HepG2 (cell line): Measurements from ENCODE around the gene ZNF440. TPM values are rescaled to one million over a fixed set of nuclear protein-coding genes. Genes with fewer than 3 reads are reported as not detected.

Experiments
- AHR ChIP-seq: IDR thresholded peaks from 2 replicates; pipeline ENCODE4 v1.6.1; 2018; ENCODE audit warnings: missing genetic modification reagents, missing compliant biosample characterization
- CHD4 ChIP-seq: fragments of 200-600 bp; sonication (generic); IDR thresholded peaks from 2 replicates; pipeline ENCODE4 v1.7.0; 2017; ENCODE audit warnings: mild to moderate bottlenecking, low read length, borderline replicate concordance
- CREB1 ChIP-seq, 2 experiments: fragments of 450-650 bp in 1 of 2; IDR thresholded peaks; 2 replicates each; pipeline ENCODE4 v1.6.1; 2016 to 2017; ENCODE audit warnings: control low read depth in 1 of 2, mild to moderate bottlenecking in 1 of 2, missing compliant biosample characterization in 1 of 2, missing genetic modification characterization in 1 of 2
- FOSL2 ChIP-seq: sonication (generic); formaldehyde crosslinking; IDR thresholded peaks from 2 replicates; pipeline ENCODE4 v1.4.0; 2020; ENCODE audit warnings: missing genetic modification reagents
- HDAC1 ChIP-seq: sonication (generic); formaldehyde crosslinking; IDR thresholded peaks from 2 replicates; pipeline ENCODE4 v1.5.1; 2020; ENCODE audit warnings: mild to moderate bottlenecking, missing genetic modification reagents
- HNF4G ChIP-seq, 2 experiments: sonication (generic) in 1 of 2; formaldehyde crosslinking in 1 of 2; IDR thresholded peaks; 2 replicates each; pipeline versions ENCODE4 v1.4.0 to v1.6.1; 2011 to 2020; ENCODE audit warnings: borderline replicate concordance in 2 of 2, low read depth in 2 of 2, mild to moderate bottlenecking in 2 of 2, low read length in 1 of 2, missing genetic modification reagents in 1 of 2, moderate library complexity in 1 of 2
- JUND ChIP-seq: sonication (generic); formaldehyde crosslinking; IDR thresholded peaks from 2 replicates; pipeline ENCODE4 v1.8.0; 2022; ENCODE audit warnings: mild to moderate bottlenecking, missing genetic modification reagents
- RARA ChIP-seq: IDR thresholded peaks from 2 replicates; pipeline ENCODE4 v1.6.1; 2016; ENCODE audit warnings: missing genetic modification reagents, missing compliant biosample characterization
- RBM39 ChIP-seq: fragments of 200-400 bp; formaldehyde crosslinking; IDR thresholded peaks from one replicate; pipeline ENCODE4 v1.6.1; 2018; ENCODE audit warnings: antibody characterized with exemption, mild to moderate bottlenecking, low read depth, low read length; ENCODE audit not compliant: poor library complexity, severe bottlenecking
- SOX13 ChIP-seq, 3 experiments: fragments of 450-650 bp in 1 of 3; sonication (generic) in 1 of 3; formaldehyde crosslinking in 1 of 3; IDR thresholded peaks in 2 of 3; conservative IDR thresholded peaks in 1 of 3; 2 replicates each; pipeline versions ENCODE4 v1.5.0 to v1.6.1; 2016 to 2020; ENCODE audit warnings: antibody characterized with exemption in 1 of 3, mild to moderate bottlenecking in 1 of 3, missing compliant biosample characterization in 1 of 3, missing genetic modification reagents in 1 of 3, moderate library complexity in 1 of 3
- SOX5 ChIP-seq: IDR thresholded peaks from 2 replicates; pipeline ENCODE4 v1.6.1; 2016; ENCODE audit warnings: borderline replicate concordance
- TOE1 ChIP-seq: sonication (generic); formaldehyde crosslinking; IDR thresholded peaks from 2 replicates; pipeline ENCODE4 v1.4.0; 2020; ENCODE audit warnings: mild to moderate bottlenecking, missing genetic modification reagents
- ZFP90 ChIP-seq: sonication (generic); formaldehyde crosslinking; IDR thresholded peaks from 2 replicates; pipeline ENCODE4 v1.8.0; 2022; ENCODE audit warnings: missing genetic modification reagents, mild to moderate bottlenecking, inconsistent platforms, borderline replicate concordance
- ZMYM2 ChIP-seq: sonication (generic); formaldehyde crosslinking; IDR thresholded peaks from 2 replicates; pipeline ENCODE4 v1.8.0; 2022; ENCODE audit warnings: mild to moderate bottlenecking, missing genetic modification reagents
- ZMYM3 ChIP-seq: sonication (generic); formaldehyde crosslinking; IDR thresholded peaks from 2 replicates; pipeline ENCODE4 v1.5.1; 2020; ENCODE audit warnings: mild to moderate bottlenecking, missing genetic modification reagents
- ZNF430 ChIP-seq: sonication (generic); formaldehyde crosslinking; IDR thresholded peaks from 2 replicates; pipeline ENCODE4 v1.9.0; 2021; ENCODE audit warnings: mild to moderate bottlenecking, missing genetic modification reagents
- ZNF460 ChIP-seq: sonication (generic); formaldehyde crosslinking; IDR thresholded peaks from 2 replicates; pipeline ENCODE4 v1.5.1; 2020; ENCODE audit warnings: missing genetic modification reagents, mild to moderate bottlenecking, borderline replicate concordance
- polyA plus RNA-seq, 8 experiments: library from polyadenylated mRNA; depleted of rRNA in 3 of 8; stranded (reverse) in 7 of 8; unstranded in 1 of 8; fragments of >200 nt; fragmentation: Illumina TruSeq in 4 of 8; extraction: Trizol in 4 of 8; gene quantifications; 2 replicates each; pipeline versions ENCODE4 v1.2.1 to v1.2.3, GENCODE V29; 2011 to 2016; ENCODE audit warnings: low read depth in 4 of 8, missing spikeins in 1 of 8, mixed read lengths in 1 of 8; ENCODE audit not compliant: insufficient read depth in 1 of 8
- total RNA-seq, 5 experiments: library from RNA; depleted of rRNA; stranded (reverse); fragments of >200 nt; fragmentation: Illumina TruSeq; extraction: Trizol; gene quantifications; 2 replicates each; pipeline ENCODE4 v1.2.3, GENCODE V29; 2016; ENCODE audit warnings: low read depth in 1 of 5
- TF ChIP-seq, protein P1 (sequence below): sonication (generic); formaldehyde crosslinking; IDR thresholded peaks from 2 replicates; pipeline ENCODE4 v1.4.0; 2020; ENCODE audit warnings: missing genetic modification reagents
- TF ChIP-seq, protein P2 (sequence below): sonication (generic); formaldehyde crosslinking; IDR thresholded peaks from 2 replicates; pipeline ENCODE4 v1.8.0; 2022; ENCODE audit warnings: missing genetic modification reagents, mild to moderate bottlenecking, moderate library complexity, borderline replicate concordance
- TF ChIP-seq, protein P3 (sequence below): sonication (generic); IDR thresholded peaks from 2 replicates; pipeline ENCODE4 v1.6.1; 2016; ENCODE audit warnings: low read depth, borderline replicate concordance
- TF ChIP-seq, protein P4 (sequence below): IDR thresholded peaks from 2 replicates; pipeline ENCODE4 v1.6.1; 2012; ENCODE audit warnings: inconsistent platforms

The ZNF440 gene
- total and polyA plus RNA-seq, 2 of the 13 experiments (the other 11 are each of a cell fraction or from before 2014, with no cell fraction given) = 2.7 to 12.4 TPM

DNA sequence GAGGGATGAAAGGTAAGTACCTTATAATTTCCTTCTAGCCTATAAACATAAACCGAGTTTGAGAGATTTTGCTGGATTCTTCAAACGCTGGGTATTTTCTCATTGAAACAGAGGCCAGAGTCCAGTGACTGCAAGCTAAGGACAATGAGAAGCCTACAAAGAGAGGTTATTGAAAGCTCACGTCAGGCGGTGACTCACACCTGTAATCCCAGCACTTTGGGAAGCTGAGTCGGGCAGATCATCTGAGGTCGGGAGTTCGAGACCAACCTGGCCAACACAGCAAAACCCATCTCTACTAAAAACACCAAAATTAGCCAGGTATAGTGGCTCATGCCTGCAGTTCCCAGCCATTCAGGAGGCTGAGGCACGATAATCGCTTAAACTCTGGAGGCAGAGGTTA lies 58.6 kb downstream of the ZNF440 start (continued):
- TF ChIP-seq ZMYM2 (peak; percentile 88), ZFP90 (CRISPR knock-in tag) (no peak), JUND (CRISPR knock-in tag) (peak; percentile 61; the same call in 1 of the 2 replicates), SOX13 (IDR thresholded peaks at IDR 0.05) (no peak), SOX13 (CRISPR knock-in tag; conservative IDR thresholded peaks at IDR 0.05 in 1 of 2, IDR thresholded peaks at IDR 0.05 in 1 of 2) (peak in 1 of 2 experiments; percentile 56; a peak in 1 of 4 replicates), FOSL2 (CRISPR knock-in tag) (peak; percentile 94), CREB1 (IDR thresholded peaks at IDR 0.05) (0 out of 2 replicates have a peak, but pooled peaks have one; percentile 46), CREB1 (CRISPR knock-in tag; IDR thresholded peaks at IDR 0.05) (peak; percentile 37; the same call in 1 of the 2 replicates), ZNF430 (no peak), RBM39 (no peak), ZNF460 (CRISPR knock-in tag) (peak; percentile 48; the same call in 1 of the 2 replicates), HNF4G (IDR thresholded peaks at IDR 0.05; ENCODE audit: borderline replicate concordance, low read depth, low read length) (no peak), HNF4G (CRISPR knock-in tag; IDR thresholded peaks at IDR 0.05; ENCODE audit: borderline replicate concordance, low read depth) (no peak), ZMYM3 (CRISPR knock-in tag) (peak; percentile 76), CHD4 (peak; percentile 48; the same call in 1 of the 2 replicates), AHR (CRISPR knock-in tag) (no peak), RARA (CRISPR knock-in tag) (0 out of 2 replicates have a peak, but pooled peaks have one; percentile 23), HDAC1 (CRISPR knock-in tag) (no peak), SOX5 (CRISPR knock-in tag) (peak; percentile 72), TOE1 (no peak)
- TF ChIP-seq, protein P1, sequence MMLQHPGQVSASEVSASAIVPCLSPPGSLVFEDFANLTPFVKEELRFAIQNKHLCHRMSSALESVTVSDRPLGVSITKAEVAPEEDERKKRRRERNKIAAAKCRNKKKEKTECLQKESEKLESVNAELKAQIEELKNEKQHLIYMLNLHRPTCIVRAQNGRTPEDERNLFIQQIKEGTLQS (CRISPR knock-in tag) = 0 out of 2 replicates have a peak, but pooled peaks have one; percentile 41
- TF ChIP-seq, protein P2, sequence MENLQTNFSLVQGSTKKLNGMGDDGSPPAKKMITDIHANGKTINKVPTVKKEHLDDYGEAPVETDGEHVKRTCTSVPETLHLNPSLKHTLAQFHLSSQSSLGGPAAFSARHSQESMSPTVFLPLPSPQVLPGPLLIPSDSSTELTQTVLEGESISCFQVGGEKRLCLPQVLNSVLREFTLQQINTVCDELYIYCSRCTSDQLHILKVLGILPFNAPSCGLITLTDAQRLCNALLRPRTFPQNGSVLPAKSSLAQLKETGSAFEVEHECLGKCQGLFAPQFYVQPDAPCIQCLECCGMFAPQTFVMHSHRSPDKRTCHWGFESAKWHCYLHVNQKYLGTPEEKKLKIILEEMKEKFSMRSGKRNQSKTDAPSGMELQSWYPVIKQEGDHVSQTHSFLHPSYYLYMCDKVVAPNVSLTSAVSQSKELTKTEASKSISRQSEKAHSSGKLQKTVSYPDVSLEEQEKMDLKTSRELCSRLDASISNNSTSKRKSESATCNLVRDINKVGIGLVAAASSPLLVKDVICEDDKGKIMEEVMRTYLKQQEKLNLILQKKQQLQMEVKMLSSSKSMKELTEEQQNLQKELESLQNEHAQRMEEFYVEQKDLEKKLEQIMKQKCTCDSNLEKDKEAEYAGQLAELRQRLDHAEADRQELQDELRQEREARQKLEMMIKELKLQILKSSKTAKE (CRISPR knock-in tag) = no peak
- TF ChIP-seq, protein P3, sequence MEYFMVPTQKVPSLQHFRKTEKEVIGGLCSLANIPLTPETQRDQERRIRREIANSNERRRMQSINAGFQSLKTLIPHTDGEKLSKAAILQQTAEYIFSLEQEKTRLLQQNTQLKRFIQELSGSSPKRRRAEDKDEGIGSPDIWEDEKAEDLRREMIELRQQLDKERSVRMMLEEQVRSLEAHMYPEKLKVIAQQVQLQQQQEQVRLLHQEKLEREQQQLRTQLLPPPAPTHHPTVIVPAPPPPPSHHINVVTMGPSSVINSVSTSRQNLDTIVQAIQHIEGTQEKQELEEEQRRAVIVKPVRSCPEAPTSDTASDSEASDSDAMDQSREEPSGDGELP = no peak
- TF ChIP-seq, protein P4, sequence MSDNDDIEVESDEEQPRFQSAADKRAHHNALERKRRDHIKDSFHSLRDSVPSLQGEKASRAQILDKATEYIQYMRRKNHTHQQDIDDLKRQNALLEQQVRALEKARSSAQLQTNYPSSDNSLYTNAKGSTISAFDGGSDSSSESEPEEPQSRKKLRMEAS = no peak
